ENCODE data around the gene METRN.

Gene METRN

GRCh38 chr16:764184-764750 is 49.3 kb downstream of the METRN start:
- no peak overlapping the region for H4K8ac ChIP-seq (ENCODE audit: low read length)
- no peak overlapping the region for H3K23ac ChIP-seq (ENCODE audit: low read length in 2 of 2)
- H2BK15ac ChIP-seq (ENCODE audit: low read depth, poor library complexity, severe bottlenecking): no peak overlapping the region
- 76% methylated on average over 20 of the region's 20 CpGs for WGBS
- peaks cover 14% of the 10 kb centered on the region for H3K4me1 ChIP-seq (ENCODE audit: control insufficient read depth, insufficient read depth, low read depth, low read length)
- H3K27ac ChIP-seq (ENCODE audit: low read length, poor library complexity, severe bottlenecking): no peak overlapping the region
- H3K4me2 ChIP-seq (ENCODE audit: low read length, poor library complexity, severe bottlenecking): no peak overlapping the region
- H3K36me3 ChIP-seq (ENCODE audit: control insufficient read depth in 1 of 2, insufficient read depth in 2 of 2, low read depth in 1 of 2, low read length in 2 of 2): no peaks in the 10 kb centered on the region
- H2AK5ac ChIP-seq (ENCODE audit: low read length, severe bottlenecking): no peak overlapping the region
- no peak overlapping the region for H3K18ac ChIP-seq (ENCODE audit: low read depth in 1 of 2, low read length in 2 of 2)
- peaks cover 0 to 39% of the 10 kb centered on the region in 2 experiments for H3K27me3 ChIP-seq (ENCODE audit: control insufficient read depth in 1 of 2, insufficient read depth in 1 of 2, low read length in 2 of 2)
- no peak overlapping the region for H3K9ac ChIP-seq (ENCODE audit: low read length)
- H3K4ac ChIP-seq (ENCODE audit: low read depth in 1 of 2, low read length in 2 of 2): no peak overlapping the region
- no peak overlapping the region for H3K14ac ChIP-seq (ENCODE audit: low read length in 2 of 2)
- no peak overlapping the region for H2AFZ ChIP-seq (ENCODE audit: low read depth, low read length)
- H3K79me1 ChIP-seq (replicated peaks; ENCODE audit: low read length, poor library complexity, severe bottlenecking): no peaks in the 10 kb centered on the region
- no peak overlapping the region for H2BK12ac ChIP-seq (ENCODE audit: low read length in 2 of 2)
- no peak overlapping the region for H2BK5ac ChIP-seq (ENCODE audit: low read depth, low read length, poor library complexity, severe bottlenecking)
- no peak for DNase-seq
- H4K91ac ChIP-seq (ENCODE audit: low read length): no peak overlapping the region
- no peak overlapping the region for H3K4me3 ChIP-seq (ENCODE audit: insufficient read depth in 1 of 2, low read depth in 1 of 2, low read length in 2 of 2)
- no peaks in the 10 kb centered on the region for H3K9me3 ChIP-seq (ENCODE audit: control insufficient read depth, low read length)
- H2BK120ac ChIP-seq (ENCODE audit: low read depth, low read length): no peak overlapping the region

- Histone ChIP-seq H2BK5ac (ENCODE audit: low read depth, low read length, poor library complexity, severe bottlenecking) (no peak overlapping the region), H3K4ac (ENCODE audit: low read depth in 1 of 2, low read length in 2 of 2) (no peak overlapping the region), H4K8ac (ENCODE audit: low read length) (no peak overlapping the region), H2AFZ (ENCODE audit: low read depth, low read length) (no peak overlapping the region), H3K27me3 (ENCODE audit: control insufficient read depth in 1 of 2, insufficient read depth in 1 of 2, low read length in 2 of 2) (peaks cover 0 to 43% of the 10 kb centered on the region in 2 experiments), H3K4me2 (ENCODE audit: low read length, poor library complexity, severe bottlenecking) (no peak overlapping the region), H2BK120ac (ENCODE audit: low read depth, low read length) (no peak overlapping the region), H3K23ac (ENCODE audit: low read length in 2 of 2) (no peak overlapping the region), H3K9me3 (ENCODE audit: control insufficient read depth, low read length) (no peaks in the 10 kb centered on the region), H3K36me3 (ENCODE audit: control insufficient read depth in 1 of 2, insufficient read depth in 2 of 2, low read depth in 1 of 2, low read length in 2 of 2) (no peaks in the 10 kb centered on the region), H3K4me1 (ENCODE audit: control insufficient read depth, insufficient read depth, low read depth, low read length) (peaks cover 19% of the 10 kb centered on the region), H2AK5ac (ENCODE audit: low read length, severe bottlenecking) (no peak overlapping the region), H2BK12ac (ENCODE audit: low read length in 2 of 2) (no peak overlapping the region), H3K18ac (ENCODE audit: low read depth in 1 of 2, low read length in 2 of 2) (no peak overlapping the region), H3K4me3 (ENCODE audit: insufficient read depth in 1 of 2, low read depth in 1 of 2, low read length in 2 of 2) (no peak overlapping the region), H4K91ac (ENCODE audit: low read length) (no peak overlapping the region), H3K27ac (ENCODE audit: low read length, poor library complexity, severe bottlenecking) (no peak overlapping the region), H3K14ac (ENCODE audit: low read length in 2 of 2) (no peak overlapping the region), H3K9ac (ENCODE audit: low read length) (no peak overlapping the region), H2BK15ac (ENCODE audit: low read depth, poor library complexity, severe bottlenecking) (no peak overlapping the region), H3K79me1 (replicated peaks; ENCODE audit: low read length, poor library complexity, severe bottlenecking) (no peaks in the 10 kb centered on the region)
- 95% methylated on average over 38 of the region's 38 CpGs for WGBS
- no peak for DNase-seq
These were observed 50.0 kb downstream of the METRN start for GRCh38 chr16:764848-765487.

GRCh38 chr16:765488-765865 is 50.6 kb downstream of the METRN start:
- Histone ChIP-seq H3K9me3 (ENCODE audit: control insufficient read depth, low read length) (no peaks in the 10 kb centered on the region), H2BK5ac (ENCODE audit: low read depth, low read length, poor library complexity, severe bottlenecking) (no peak overlapping the region), H3K18ac (ENCODE audit: low read depth in 1 of 2, low read length in 2 of 2) (no peak overlapping the region), H2BK120ac (ENCODE audit: low read depth, low read length) (no peak overlapping the region), H3K23ac (ENCODE audit: low read length in 2 of 2) (no peak overlapping the region), H3K27ac (ENCODE audit: low read length, poor library complexity, severe bottlenecking) (no peak overlapping the region), H3K4me2 (ENCODE audit: low read length, poor library complexity, severe bottlenecking) (no peak overlapping the region), H4K91ac (ENCODE audit: low read length) (no peak overlapping the region), H3K9ac (ENCODE audit: low read length) (no peak overlapping the region), H2AK5ac (ENCODE audit: low read length, severe bottlenecking) (no peak overlapping the region), H2BK15ac (ENCODE audit: low read depth, poor library complexity, severe bottlenecking) (no peak overlapping the region), H3K36me3 (ENCODE audit: control insufficient read depth in 1 of 2, insufficient read depth in 2 of 2, low read depth in 1 of 2, low read length in 2 of 2) (no peaks in the 10 kb centered on the region), H2BK12ac (ENCODE audit: low read length in 2 of 2) (no peak overlapping the region), H3K4me1 (ENCODE audit: control insufficient read depth, insufficient read depth, low read depth, low read length) (peaks cover 14% of the 10 kb centered on the region), H3K4me3 (ENCODE audit: insufficient read depth in 1 of 2, low read depth in 1 of 2, low read length in 2 of 2) (no peak overlapping the region), H3K79me1 (replicated peaks; ENCODE audit: low read length, poor library complexity, severe bottlenecking) (no peaks in the 10 kb centered on the region), H3K4ac (ENCODE audit: low read depth in 1 of 2, low read length in 2 of 2) (no peak overlapping the region), H3K14ac (ENCODE audit: low read length in 2 of 2) (no peak overlapping the region), H3K27me3 (ENCODE audit: control insufficient read depth in 1 of 2, insufficient read depth in 1 of 2, low read length in 2 of 2) (peaks cover 0 to 42% of the 10 kb centered on the region in 2 experiments), H2AFZ (ENCODE audit: low read depth, low read length) (no peak overlapping the region), H4K8ac (ENCODE audit: low read length) (no peak overlapping the region)
- WGBS: 95% methylated on average over 29 of the region's 29 CpGs
- DNase-seq: no peak

GRCh38 chr16:766008-766819 is 51.3 kb downstream of the METRN start:
- H3K14ac ChIP-seq (ENCODE audit: low read length in 2 of 2): no peak overlapping the region
- H3K18ac ChIP-seq (ENCODE audit: low read depth in 1 of 2, low read length in 2 of 2): no peak overlapping the region
- H2BK5ac ChIP-seq (ENCODE audit: low read depth, low read length, poor library complexity, severe bottlenecking): no peak overlapping the region
- H3K9ac ChIP-seq (ENCODE audit: low read length): no peak overlapping the region
- H2BK12ac ChIP-seq (ENCODE audit: low read length in 2 of 2): no peak overlapping the region
- no peaks in the 10 kb centered on the region for H3K9me3 ChIP-seq (ENCODE audit: control insufficient read depth, low read length)
- no peaks in the 10 kb centered on the region for H3K36me3 ChIP-seq (ENCODE audit: control insufficient read depth in 1 of 2, insufficient read depth in 2 of 2, low read depth in 1 of 2, low read length in 2 of 2)
- H3K27ac ChIP-seq (ENCODE audit: low read length, poor library complexity, severe bottlenecking): no peak overlapping the region
- peaks cover 0 to 39% of the 10 kb centered on the region in 2 experiments for H3K27me3 ChIP-seq (ENCODE audit: control insufficient read depth in 1 of 2, insufficient read depth in 1 of 2, low read length in 2 of 2)
- H3K4me1 ChIP-seq (ENCODE audit: control insufficient read depth, insufficient read depth, low read depth, low read length): peaks cover 8% of the 10 kb centered on the region
- no peak overlapping the region for H3K23ac ChIP-seq (ENCODE audit: low read length in 2 of 2)
- no peak overlapping the region for H4K91ac ChIP-seq (ENCODE audit: low read length)
- H2AFZ ChIP-seq (ENCODE audit: low read depth, low read length): no peak overlapping the region
- WGBS: 89% methylated on average over 29 of the region's 29 CpGs
- H4K8ac ChIP-seq (ENCODE audit: low read length): no peak overlapping the region
- no peaks in the 10 kb centered on the region for H3K79me1 ChIP-seq (replicated peaks; ENCODE audit: low read length, poor library complexity, severe bottlenecking)
- H2AK5ac ChIP-seq (ENCODE audit: low read length, severe bottlenecking): no peak overlapping the region
- no peak overlapping the region for H2BK15ac ChIP-seq (ENCODE audit: low read depth, poor library complexity, severe bottlenecking)
- no peak overlapping the region for H3K4me2 ChIP-seq (ENCODE audit: low read length, poor library complexity, severe bottlenecking)
- H2BK120ac ChIP-seq (ENCODE audit: low read depth, low read length): no peak overlapping the region
- DNase-seq: no peak
- H3K4me3 ChIP-seq (ENCODE audit: insufficient read depth in 1 of 2, low read depth in 1 of 2, low read length in 2 of 2): no peak overlapping the region
- H3K4ac ChIP-seq (ENCODE audit: low read depth in 1 of 2, low read length in 2 of 2): no peak overlapping the region
